DOHH2 (cell line): ENCODE results near the gene CASQ1.

Source experiments
- H3F3A ChIP-seq: fragments of 200-600 bp; sonication (generic), shearing (Covaris generic); 2 replicates; pipeline ENCODE4 v1.6.0; 2016; ENCODE audit warnings: antibody characterized with exemption, mild to moderate bottlenecking; ENCODE audit not compliant: control insufficient read depth, insufficient read depth
- H3K27ac ChIP-seq: fragments of 200-600 bp; sonication (generic); 2 replicates; pipeline ENCODE4 v1.5.1; 2014; ENCODE audit warnings: low read depth, mild to moderate bottlenecking, low read length, moderate library complexity
- H3K27me3 ChIP-seq: fragments of 200-600 bp; sonication (generic); 2 replicates; pipeline ENCODE4 v1.6.1; 2014; ENCODE audit warnings: mild to moderate bottlenecking, low read length, mixed read lengths; ENCODE audit not compliant: control insufficient read depth
- H3K36me3 ChIP-seq: fragments of 200-600 bp; sonication (generic); 2 replicates; pipeline ENCODE4 v1.6.1; 2014; ENCODE audit warnings: mild to moderate bottlenecking, low read length, moderate library complexity, mixed read lengths; ENCODE audit not compliant: control insufficient read depth
- H3K4me1 ChIP-seq: fragments of 200-600 bp; sonication (generic); 2 replicates; pipeline ENCODE4 v1.6.1; 2014; ENCODE audit warnings: mild to moderate bottlenecking, low read length, mixed read lengths; ENCODE audit not compliant: control insufficient read depth
- H3K4me2 ChIP-seq: fragments of 200-600 bp; sonication (generic); 2 replicates; pipeline ENCODE4 v1.6.0; 2014; ENCODE audit warnings: mild to moderate bottlenecking, low read length, moderate library complexity
- H3K4me3 ChIP-seq: fragments of 200-600 bp; sonication (generic); 2 replicates; pipeline ENCODE4 v1.5.1; 2014; ENCODE audit warnings: mild to moderate bottlenecking, low read length, mixed read lengths
- H3K79me2 ChIP-seq: fragments of 200-600 bp; sonication (generic); 2 replicates; pipeline ENCODE4 v1.6.1; 2014; ENCODE audit warnings: mild to moderate bottlenecking, low read length, mixed read lengths; ENCODE audit not compliant: control insufficient read depth
- H3K9me2 ChIP-seq: fragments of 200-600 bp; sonication (generic); replicated peaks from 2 replicates; pipeline ENCODE4 v1.6.1; 2014; ENCODE audit warnings: mild to moderate bottlenecking, low read length, mixed read lengths; ENCODE audit not compliant: control insufficient read depth
- H3K9me3 ChIP-seq: fragments of 200-600 bp; sonication (generic); 2 replicates; pipeline ENCODE4 v1.6.1; 2014; ENCODE audit warnings: antibody characterized with exemption, low read length, mixed read lengths; ENCODE audit not compliant: control insufficient read depth, insufficient read depth
- H4K20me1 ChIP-seq: fragments of 200-600 bp; sonication (generic); 2 replicates; pipeline ENCODE4 v1.6.0; 2014; ENCODE audit warnings: low read depth, mild to moderate bottlenecking, antibody characterized with exemption, low read length, moderate library complexity; ENCODE audit not compliant: control insufficient read depth, insufficient read depth
- CTCF ChIP-seq: fragments of 200-600 bp; sonication (generic); IDR thresholded peaks from one replicate; pipeline ENCODE4 v1.5.1; 2014; ENCODE audit warnings: antibody characterized with exemption, mild to moderate bottlenecking, low read depth, low read length; ENCODE audit not compliant: poor library complexity, severe bottlenecking
- EZH2phosphoT487 ChIP-seq: fragments of 200-600 bp; sonication (generic); IDR thresholded peaks from 2 replicates; pipeline ENCODE4 v1.6.1; 2017; ENCODE audit warnings: borderline replicate concordance, mild to moderate bottlenecking, antibody characterized with exemption, low read length, moderate library complexity, mixed read lengths

Gene CASQ1

GRCh38 chr1:160224606-160225005, 34.2 kb downstream of the CASQ1 start:
- H3K9me2 ChIP-seq, result no peaks in the 10 kb centered on the region
- H3F3A ChIP-seq, result peaks cover 5% of the 10 kb centered on the region; the same call in 1 of the 2 replicates
- no peaks in the 10 kb centered on the region for H3K79me2 ChIP-seq
- TF ChIP-seq EZH2phosphoT487, result no peak
- no peak for TF ChIP-seq CTCF
- H3K4me3 ChIP-seq, result no peak overlapping the region
- H3K4me2 ChIP-seq, result no peak overlapping the region
- no peak overlapping the region for H3K27ac ChIP-seq
- no peaks in the 10 kb centered on the region for H3K9me3 ChIP-seq
- no peaks in the 10 kb centered on the region for H3K27me3 ChIP-seq
- H4K20me1 ChIP-seq, result no peaks in the 10 kb centered on the region
- H3K36me3 ChIP-seq, result peaks cover 95% of the 10 kb centered on the region
- H3K4me1 ChIP-seq, result no peaks in the 10 kb centered on the region

- Histone ChIP-seq H3K27ac (no peak overlapping the region), H4K20me1 (no peaks in the 10 kb centered on the region), H3K27me3 (no peaks in the 10 kb centered on the region), H3K4me1 (no peaks in the 10 kb centered on the region), H3K9me3 (no peaks in the 10 kb centered on the region), H3F3A (peaks cover 5% of the 10 kb centered on the region; the same call in 1 of the 2 replicates), H3K4me3 (no peak overlapping the region), H3K79me2 (no peaks in the 10 kb centered on the region), H3K9me2 (no peaks in the 10 kb centered on the region), H3K36me3 (peaks cover 94% of the 10 kb centered on the region), H3K4me2 (no peak overlapping the region)
- TF ChIP-seq EZH2phosphoT487 (no peak), CTCF (no peak)
Measured at GRCh38 chr1:160225345-160225744, 35.0 kb downstream of the CASQ1 start.

- no peak overlapping the region for H3K4me2 ChIP-seq
Measured at GRCh38 chr1:160226623-160227022, 36.2 kb downstream of the CASQ1 start.

More at GRCh38 chr1:160226623-160227022, 36.2 kb downstream of the CASQ1 start:
- TF ChIP-seq EZH2phosphoT487 (no peak), CTCF (no peak)
- no peaks in the 10 kb centered on the region for H3K79me2 ChIP-seq
- H4K20me1 ChIP-seq, result no peaks in the 10 kb centered on the region
- H3K9me3 ChIP-seq, result no peaks in the 10 kb centered on the region
- H3F3A ChIP-seq, result peaks cover 5% of the 10 kb centered on the region; the same call in 1 of the 2 replicates
- no peaks in the 10 kb centered on the region for H3K27me3 ChIP-seq
- H3K4me1 ChIP-seq, result no peaks in the 10 kb centered on the region
- no peak overlapping the region for H3K27ac ChIP-seq
- H3K4me3 ChIP-seq, result no peak overlapping the region
- peaks cover 94% of the 10 kb centered on the region for H3K36me3 ChIP-seq
- no peaks in the 10 kb centered on the region for H3K9me2 ChIP-seq
